Ishikawa (cell line): ENCODE results near the gene ARL3.
A peak's percentile ranks its signal among the peaks of the same experiment; 100 is the strongest.

Source experiments
- CEBPB ChIP-seq: IDR thresholded peaks from 2 replicates; pipeline ENCODE4 v1.6.1; 2012
- CREB1 ChIP-seq: IDR thresholded peaks from 2 replicates; pipeline ENCODE4 v1.6.1; 2012; ENCODE audit warnings: low read depth
- EGR1 ChIP-seq: IDR thresholded peaks from 2 replicates; pipeline ENCODE4 v1.6.1; 2012
- EP300 ChIP-seq: IDR thresholded peaks from 2 replicates; pipeline ENCODE4 v1.6.1; 2012; ENCODE audit warnings: borderline replicate concordance
- FOXM1 ChIP-seq: IDR thresholded peaks from 2 replicates; pipeline ENCODE4 v1.6.1; 2012; ENCODE audit warnings: low read depth, borderline replicate concordance
- NFIC ChIP-seq: IDR thresholded peaks from 2 replicates; pipeline ENCODE4 v1.6.1; 2012
- RAD21 ChIP-seq: IDR thresholded peaks from 2 replicates; pipeline ENCODE4 v1.6.1; 2012; ENCODE audit warnings: low read depth
- TAF1 ChIP-seq: IDR thresholded peaks from 2 replicates; pipeline ENCODE4 v1.6.1; 2012; ENCODE audit warnings: low read depth, mild to moderate bottlenecking
- TCF12 ChIP-seq: IDR thresholded peaks from 2 replicates; pipeline ENCODE4 v1.6.1; 2012; ENCODE audit warnings: low read depth
- TEAD4 ChIP-seq: IDR thresholded peaks from 2 replicates; pipeline ENCODE4 v1.6.1; 2012
- YY1 ChIP-seq: IDR thresholded peaks from 2 replicates; pipeline ENCODE4 v1.6.1; 2012; ENCODE audit warnings: low read depth
- ZBTB7A ChIP-seq: IDR thresholded peaks from 2 replicates; pipeline ENCODE4 v1.6.1; 2012; ENCODE audit warnings: low read depth
- TF ChIP-seq, protein P1 (sequence below): IDR thresholded peaks from 2 replicates; pipeline ENCODE4 v1.6.1; 2012
- TF ChIP-seq, protein P2 (sequence below): IDR thresholded peaks from 2 replicates; pipeline ENCODE4 v1.6.1; 2012
- TF ChIP-seq, protein P3 (sequence below): IDR thresholded peaks from 2 replicates; pipeline ENCODE4 v1.6.1; 2012; ENCODE audit warnings: low read depth, mild to moderate bottlenecking

ARL3 gene

DNA sequence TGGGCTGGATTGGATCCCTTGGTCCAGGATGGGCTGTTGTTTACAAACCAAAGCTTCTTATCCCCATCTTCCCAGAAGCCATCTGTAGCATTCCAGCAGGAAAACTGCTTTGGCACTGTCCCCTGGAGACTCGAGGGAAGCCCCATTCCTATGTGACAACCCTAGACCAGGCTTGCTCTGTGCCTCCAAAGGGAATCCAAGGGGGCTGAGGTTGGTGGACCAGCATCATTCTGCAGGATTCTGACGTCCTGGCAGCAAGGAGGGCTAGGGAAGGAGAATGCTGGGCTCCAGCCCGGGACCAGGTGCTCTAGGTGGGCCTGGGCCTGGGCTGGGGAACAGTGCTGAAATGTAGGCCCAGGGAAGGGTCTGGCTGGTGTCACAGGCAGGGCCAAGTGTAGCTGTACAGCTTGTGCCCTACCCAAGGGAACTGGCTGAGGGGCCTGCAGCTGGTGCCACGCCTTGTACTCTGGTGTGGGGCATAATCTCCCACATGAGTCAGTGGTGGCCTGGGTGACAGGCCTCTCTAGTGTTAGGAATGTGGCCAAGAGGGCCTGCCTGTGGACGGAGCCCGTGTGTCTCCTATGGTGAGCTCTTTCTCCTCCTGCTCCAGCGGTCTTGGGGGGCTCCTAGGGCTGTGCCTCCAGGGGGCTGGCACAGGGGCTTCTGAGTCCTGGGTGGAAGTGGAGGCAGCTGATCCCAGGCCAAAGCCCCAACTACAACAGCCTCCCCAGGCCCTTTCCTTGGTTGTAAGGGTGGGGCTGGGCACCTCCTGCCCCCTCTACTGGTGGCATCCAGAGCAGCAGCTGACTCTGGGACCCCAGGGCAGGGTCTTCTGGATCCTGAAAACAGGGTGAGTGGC lies 44.8 kb downstream of the ARL3 start:
- TF ChIP-seq TCF12 (no peak), RAD21 (peak; percentile 40; the same call in 1 of the 2 replicates), ZBTB7A (peak; percentile 92)
- TF ChIP-seq, protein P1, sequence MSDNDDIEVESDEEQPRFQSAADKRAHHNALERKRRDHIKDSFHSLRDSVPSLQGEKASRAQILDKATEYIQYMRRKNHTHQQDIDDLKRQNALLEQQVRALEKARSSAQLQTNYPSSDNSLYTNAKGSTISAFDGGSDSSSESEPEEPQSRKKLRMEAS, result no peak

DNA sequence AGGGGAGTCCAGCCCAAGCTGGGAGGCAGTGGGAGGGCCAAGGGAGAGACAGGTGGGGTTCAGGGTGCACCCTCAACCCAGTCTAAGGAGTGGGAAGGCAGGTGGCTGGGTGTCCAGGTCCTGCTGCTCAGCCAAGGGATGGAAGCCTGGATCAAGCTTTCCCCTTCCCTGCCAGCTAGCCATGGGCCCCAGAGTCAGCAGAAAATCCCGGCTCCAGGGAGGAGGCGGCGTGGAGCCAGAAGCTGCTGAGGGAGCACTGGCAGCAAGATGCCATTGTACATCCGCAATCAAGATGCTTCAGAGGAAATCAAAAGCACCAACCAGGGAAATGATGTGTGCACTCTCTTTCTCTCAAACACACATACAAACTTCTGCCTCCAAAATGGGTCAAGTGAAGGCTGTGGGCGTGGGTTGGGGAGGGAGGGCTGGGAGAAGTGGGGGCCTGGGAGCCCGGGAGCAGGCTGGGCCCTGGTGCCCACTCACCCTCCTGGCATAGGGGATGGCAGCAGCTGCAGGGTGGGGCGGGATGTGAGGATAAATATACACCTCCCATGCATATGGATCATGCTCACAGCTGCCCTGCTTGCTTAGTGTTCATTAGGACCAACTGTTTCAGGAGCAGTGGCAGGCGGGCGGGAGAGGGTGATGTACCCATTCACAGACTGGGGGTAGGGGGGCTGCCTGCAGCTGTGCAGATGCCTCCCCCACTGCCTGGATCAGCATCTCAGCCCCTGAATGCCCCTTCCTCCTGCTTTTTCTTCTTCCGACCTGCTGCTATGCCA lies 45.7 kb downstream of the ARL3 start:
- TF ChIP-seq, protein P1, result no peak
- no peak for TF ChIP-seq TCF12
- no peak for TF ChIP-seq EGR1
- no peak for TF ChIP-seq ZBTB7A
- no peak for TF ChIP-seq NFIC
- TF ChIP-seq TAF1, result no peak
- TF ChIP-seq RAD21, result no peak
- no peak for TF ChIP-seq CREB1
- TF ChIP-seq FOXM1, result no peak
- no peak for TF ChIP-seq YY1
- TF ChIP-seq, protein P2, sequence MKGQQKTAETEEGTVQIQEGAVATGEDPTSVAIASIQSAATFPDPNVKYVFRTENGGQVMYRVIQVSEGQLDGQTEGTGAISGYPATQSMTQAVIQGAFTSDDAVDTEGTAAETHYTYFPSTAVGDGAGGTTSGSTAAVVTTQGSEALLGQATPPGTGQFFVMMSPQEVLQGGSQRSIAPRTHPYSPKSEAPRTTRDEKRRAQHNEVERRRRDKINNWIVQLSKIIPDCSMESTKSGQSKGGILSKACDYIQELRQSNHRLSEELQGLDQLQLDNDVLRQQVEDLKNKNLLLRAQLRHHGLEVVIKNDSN, result no peak
- TF ChIP-seq, protein P3, sequence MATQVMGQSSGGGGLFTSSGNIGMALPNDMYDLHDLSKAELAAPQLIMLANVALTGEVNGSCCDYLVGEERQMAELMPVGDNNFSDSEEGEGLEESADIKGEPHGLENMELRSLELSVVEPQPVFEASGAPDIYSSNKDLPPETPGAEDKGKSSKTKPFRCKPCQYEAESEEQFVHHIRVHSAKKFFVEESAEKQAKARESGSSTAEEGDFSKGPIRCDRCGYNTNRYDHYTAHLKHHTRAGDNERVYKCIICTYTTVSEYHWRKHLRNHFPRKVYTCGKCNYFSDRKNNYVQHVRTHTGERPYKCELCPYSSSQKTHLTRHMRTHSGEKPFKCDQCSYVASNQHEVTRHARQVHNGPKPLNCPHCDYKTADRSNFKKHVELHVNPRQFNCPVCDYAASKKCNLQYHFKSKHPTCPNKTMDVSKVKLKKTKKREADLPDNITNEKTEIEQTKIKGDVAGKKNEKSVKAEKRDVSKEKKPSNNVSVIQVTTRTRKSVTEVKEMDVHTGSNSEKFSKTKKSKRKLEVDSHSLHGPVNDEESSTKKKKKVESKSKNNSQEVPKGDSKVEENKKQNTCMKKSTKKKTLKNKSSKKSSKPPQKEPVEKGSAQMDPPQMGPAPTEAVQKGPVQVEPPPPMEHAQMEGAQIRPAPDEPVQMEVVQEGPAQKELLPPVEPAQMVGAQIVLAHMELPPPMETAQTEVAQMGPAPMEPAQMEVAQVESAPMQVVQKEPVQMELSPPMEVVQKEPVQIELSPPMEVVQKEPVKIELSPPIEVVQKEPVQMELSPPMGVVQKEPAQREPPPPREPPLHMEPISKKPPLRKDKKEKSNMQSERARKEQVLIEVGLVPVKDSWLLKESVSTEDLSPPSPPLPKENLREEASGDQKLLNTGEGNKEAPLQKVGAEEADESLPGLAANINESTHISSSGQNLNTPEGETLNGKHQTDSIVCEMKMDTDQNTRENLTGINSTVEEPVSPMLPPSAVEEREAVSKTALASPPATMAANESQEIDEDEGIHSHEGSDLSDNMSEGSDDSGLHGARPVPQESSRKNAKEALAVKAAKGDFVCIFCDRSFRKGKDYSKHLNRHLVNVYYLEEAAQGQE, result no peak
- TF ChIP-seq EP300, result no peak

DNA sequence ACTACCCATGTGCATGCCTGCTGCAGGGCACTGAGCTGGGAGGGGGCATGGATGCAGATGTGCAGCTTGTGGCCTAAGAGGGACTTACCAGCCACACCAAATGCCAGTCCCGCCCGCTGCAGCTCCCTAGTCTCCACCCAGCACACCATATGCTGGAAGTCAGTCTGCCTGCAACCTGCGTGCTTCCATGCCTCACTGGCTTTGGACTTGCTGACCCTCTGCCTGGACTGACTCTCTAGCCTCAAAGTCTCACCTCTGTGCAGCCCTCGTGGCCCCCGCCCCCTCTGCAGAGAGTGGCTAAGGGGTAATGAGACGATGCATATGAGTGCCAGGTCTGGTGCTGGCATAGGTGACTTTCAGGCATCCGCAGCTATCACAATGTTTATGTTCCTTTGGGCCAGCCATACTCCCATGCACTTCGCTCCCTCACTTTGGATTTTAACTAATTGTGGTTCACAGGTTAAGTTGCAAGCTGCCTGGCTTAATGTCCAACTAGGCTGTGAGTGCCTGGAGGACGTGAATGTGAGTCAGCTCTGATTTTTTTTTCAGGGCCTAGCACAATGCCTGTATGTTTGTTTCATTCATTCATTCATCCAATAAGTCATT lies 48.2 kb downstream of the ARL3 start:
- no peak for TF ChIP-seq RAD21
- TF ChIP-seq, protein P2, result no peak
- no peak for TF ChIP-seq TAF1
- no peak for TF ChIP-seq ZBTB7A
- TF ChIP-seq YY1, result no peak
- TF ChIP-seq, protein P1, result no peak
- no peak for TF ChIP-seq CEBPB
- TF ChIP-seq FOXM1, result no peak
- TF ChIP-seq, protein P3, result no peak
- no peak for TF ChIP-seq EGR1
- TF ChIP-seq CREB1, result no peak
- no peak for TF ChIP-seq TCF12
- TF ChIP-seq NFIC, result no peak
- no peak for TF ChIP-seq EP300
- TF ChIP-seq TEAD4, result no peak

DNA sequence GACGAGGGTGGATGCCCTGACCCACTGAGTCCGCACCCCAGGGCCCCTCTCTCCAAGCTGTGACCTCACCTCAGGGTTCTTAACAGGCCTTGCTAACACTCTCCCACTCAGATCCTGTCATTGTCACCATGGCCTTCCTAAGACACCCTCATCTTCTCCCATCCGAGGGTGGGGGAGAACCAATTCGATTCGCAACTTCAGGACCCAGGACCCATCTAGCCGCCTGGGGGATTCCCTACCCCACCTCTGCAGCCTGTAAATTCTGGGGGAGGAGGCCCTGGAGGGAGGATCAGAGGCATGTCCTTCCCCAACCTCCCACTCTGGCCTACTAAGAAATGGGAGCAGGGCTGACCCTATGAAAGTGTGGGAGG lies 52.6 kb downstream of the ARL3 start:
- TF ChIP-seq, protein P2, result no peak
- TF ChIP-seq TCF12, result no peak
- no peak for TF ChIP-seq TEAD4
- no peak for TF ChIP-seq NFIC
- TF ChIP-seq EGR1, result no peak
- no peak for TF ChIP-seq FOXM1
- TF ChIP-seq, protein P3, result no peak
- TF ChIP-seq TAF1, result no peak
- TF ChIP-seq YY1, result no peak
- TF ChIP-seq ZBTB7A, result no peak
- TF ChIP-seq CREB1, result no peak
- TF ChIP-seq, protein P1, result no peak
- no peak for TF ChIP-seq RAD21
- no peak for TF ChIP-seq CEBPB
- no peak for TF ChIP-seq EP300
